Naive B cell (primary cell): ENCODE measurements around the gene DLGAP5. TPM values are rescaled to one million over a fixed set of nuclear protein-coding genes. Genes with fewer than 3 reads are reported as not detected.

Source experiments
- ATAC-seq, 2 donors: fragments of 150-1000 bp; cut with Tn5 transposase; 2 replicates each; pipeline ENCODE4 v1.10.0; 2021; ENCODE audit warnings: low read depth in 2 of 2, mild to moderate bottlenecking in 2 of 2, moderate library complexity in 2 of 2
- DNase-seq: peaks from one replicate; pipeline ENCODE4 v3.0.0; 2022
- H3K27ac Mint-ChIP-seq, 6 donors: one replicate each; pipeline ENCODE4 v1.8.0; 2020 to 2022; ENCODE audit warnings: mild to moderate bottlenecking in 6 of 6, mixed read lengths in 6 of 6, moderate library complexity in 5 of 6, inconsistent platforms in 2 of 6
- H3K27me3 Mint-ChIP-seq, 3 donors: one replicate each; pipeline ENCODE4 v1.8.0; 2021 to 2022; ENCODE audit warnings: mixed read lengths in 3 of 3, mild to moderate bottlenecking in 1 of 3
- H3K36me3 Mint-ChIP-seq, 2 donors: one replicate each; pipeline ENCODE4 v1.8.0; 2020 to 2022; ENCODE audit warnings: mixed read lengths in 2 of 2, inconsistent platforms in 1 of 2, mild to moderate bottlenecking in 1 of 2
- H3K4me1 Mint-ChIP-seq, 3 donors: one replicate each; pipeline ENCODE4 v1.8.0; 2020 to 2022; ENCODE audit warnings: mixed read lengths in 3 of 3, inconsistent platforms in 1 of 3, mild to moderate bottlenecking in 1 of 3, moderate library complexity in 1 of 3
- H3K4me3 Mint-ChIP-seq, 8 donors: one replicate each; pipeline ENCODE4 v1.8.0; 2020 to 2022; ENCODE audit warnings: mild to moderate bottlenecking in 8 of 8, mixed read lengths in 8 of 8, moderate library complexity in 8 of 8, inconsistent platforms in 2 of 8
- H3K9me3 Mint-ChIP-seq, 7 donors: one replicate each; pipeline ENCODE4 v1.8.0; 2020 to 2022; ENCODE audit warnings: mixed read lengths in 7 of 7, mild to moderate bottlenecking in 5 of 7, inconsistent platforms in 2 of 7, moderate library complexity in 1 of 7
- polyA plus RNA-seq, 6 donors: library from polyadenylated mRNA; unstranded; fragments of 300-500 nt; fragmentation: Illumina TruSeq; gene quantifications; one replicate each; pipeline ENCODE4 v1.2.3, GENCODE V29; 2021; ENCODE audit warnings: low read depth in 6 of 6

DLGAP5 gene
- polyA plus RNA-seq, 6 donors from 2014 or later = 0.13 TPM; not detected in 5

- no peaks in the 10 kb centered on the region for H3K27me3 Mint-ChIP-seq
- no peaks in the 10 kb centered on the region for H3K4me1 Mint-ChIP-seq
- H3K4me3 Mint-ChIP-seq = no peak overlapping the region
- H3K36me3 Mint-ChIP-seq = no peaks in the 10 kb centered on the region
- H3K27ac Mint-ChIP-seq = no peak overlapping the region
- DNase-seq (no peak), ATAC-seq (no peak)
- no peaks in the 10 kb centered on the region for H3K9me3 Mint-ChIP-seq
These were observed 37.4 kb downstream of the DLGAP5 start for GRCh38 chr14:55153951-55154350.

DNA sequence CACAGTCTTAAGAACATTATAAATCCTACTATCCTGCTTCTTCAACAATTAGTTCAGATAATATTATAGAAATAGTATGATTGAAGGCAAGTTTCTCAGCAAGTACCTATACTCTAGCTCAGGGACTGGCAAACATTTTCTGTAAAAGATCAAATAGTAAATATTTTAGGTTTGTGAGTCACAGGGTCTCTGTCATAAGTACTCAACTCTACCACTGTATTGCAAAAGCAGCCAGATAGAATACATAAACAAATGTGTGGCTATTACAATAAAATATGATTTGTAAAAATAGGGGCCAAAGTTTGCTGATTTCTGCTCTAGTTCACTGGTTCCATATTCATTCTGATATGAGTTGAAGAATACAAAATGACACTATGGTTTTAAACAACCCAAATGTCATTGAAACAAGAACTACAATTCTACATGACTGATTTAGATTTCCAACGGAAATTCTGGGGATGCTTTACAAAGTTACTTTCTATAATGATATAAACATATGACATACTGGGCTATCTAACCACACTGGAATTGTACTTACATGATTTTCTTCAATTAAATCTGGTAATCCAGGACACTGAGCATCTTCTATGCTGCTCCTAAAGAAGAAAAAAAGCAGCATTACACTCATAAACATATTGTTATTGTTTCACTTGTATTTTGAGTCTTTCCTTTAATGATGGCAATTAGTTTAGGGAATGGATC is 39.2 kb downstream of the DLGAP5 start:
- Mint-ChIP-seq H3K4me1 (no peaks in the 10 kb centered on the region), H3K27ac (no peak overlapping the region), H3K36me3 (no peaks in the 10 kb centered on the region), H3K9me3 (no peaks in the 10 kb centered on the region), H3K27me3 (no peaks in the 10 kb centered on the region), H3K4me3 (no peak overlapping the region)
- DNase-seq = no peak
- no peak for ATAC-seq

- ATAC-seq = no peak
- H3K36me3 Mint-ChIP-seq = no peaks in the 10 kb centered on the region
- H3K4me1 Mint-ChIP-seq = no peaks in the 10 kb centered on the region
These were observed 39.8 kb downstream of the DLGAP5 start for GRCh38 chr14:55151601-55152000.

DNA sequence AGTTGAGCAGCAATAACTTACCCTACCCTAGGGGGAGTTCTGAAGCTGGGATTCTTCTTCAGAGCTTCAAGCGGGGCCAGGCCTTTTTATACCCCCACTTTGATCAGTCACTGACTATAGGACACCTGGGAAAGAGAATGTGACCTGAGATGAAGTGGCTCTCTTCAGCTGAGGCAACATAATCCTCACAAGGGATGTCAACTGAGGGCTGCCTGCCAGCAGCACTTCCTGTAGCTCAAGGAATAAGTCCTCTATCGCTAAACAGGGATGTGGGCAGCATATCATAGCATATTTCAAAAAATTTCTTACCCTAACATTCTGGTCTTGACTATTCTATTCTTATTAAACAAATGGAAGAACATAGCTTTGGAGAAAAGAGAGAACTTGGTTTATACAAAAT is 45.0 kb downstream of the DLGAP5 start:
- H3K36me3 Mint-ChIP-seq = no peaks in the 10 kb centered on the region
- H3K27ac Mint-ChIP-seq = no peak overlapping the region
- H3K27me3 Mint-ChIP-seq = no peaks in the 10 kb centered on the region
- no peaks in the 10 kb centered on the region for H3K4me1 Mint-ChIP-seq
- no peak overlapping the region for H3K4me3 Mint-ChIP-seq
- DNase-seq (no peak), ATAC-seq (no peak)
- no peaks in the 10 kb centered on the region for H3K9me3 Mint-ChIP-seq

More at GRCh38 chr14:55151601-55152000, 39.8 kb downstream of the DLGAP5 start:
- Mint-ChIP-seq H3K9me3 (no peaks in the 10 kb centered on the region), H3K4me3 (no peak overlapping the region), H3K27ac (peak overlapping the region in 1 of 6 donors; percentile 34), H3K27me3 (no peaks in the 10 kb centered on the region)
- no peak for DNase-seq

DNA sequence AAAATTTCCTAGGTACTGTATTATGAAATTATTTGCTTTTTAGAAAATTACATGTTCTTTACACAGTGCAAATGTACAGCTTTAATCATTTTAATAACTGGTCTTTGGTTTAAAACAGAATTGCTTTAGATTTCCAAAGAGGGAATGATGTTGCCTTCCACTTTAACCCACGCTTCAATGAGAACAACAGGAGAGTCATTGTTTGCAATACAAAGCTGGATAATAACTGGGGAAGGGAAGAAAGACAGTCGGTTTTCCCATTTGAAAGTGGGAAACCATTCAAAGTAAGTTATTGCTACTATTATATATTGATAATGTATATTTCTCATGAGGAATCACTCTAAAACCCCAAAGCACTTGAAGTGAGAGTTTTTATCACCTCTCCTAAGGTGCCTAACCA is 48.9 kb downstream of the DLGAP5 start:
- Mint-ChIP-seq H3K9me3 (no peaks in the 10 kb centered on the region), H3K36me3 (no peaks in the 10 kb centered on the region)
- ATAC-seq = no peak

DNA sequence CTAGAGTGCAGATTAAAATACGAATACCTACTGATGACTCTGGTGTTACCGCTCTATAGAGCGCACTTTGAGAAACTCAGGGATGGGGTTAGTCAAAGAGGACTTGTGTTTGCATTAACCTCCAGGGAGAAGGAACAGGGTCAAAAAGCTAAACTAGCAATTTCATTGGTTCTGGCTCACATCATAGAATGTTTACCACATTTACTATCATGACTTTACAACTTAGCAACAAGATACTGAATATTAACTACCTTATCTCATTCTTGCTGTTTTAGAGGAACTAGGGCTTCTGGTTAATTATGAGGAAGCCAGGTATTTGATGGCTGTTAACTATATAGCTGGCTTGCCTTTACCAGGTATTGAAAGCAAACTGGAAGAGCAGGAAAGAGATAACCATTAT is 49.6 kb downstream of the DLGAP5 start:
- no peak overlapping the region for H3K27ac Mint-ChIP-seq
- no peak overlapping the region for H3K4me3 Mint-ChIP-seq
- no peaks in the 10 kb centered on the region for H3K27me3 Mint-ChIP-seq
- ATAC-seq = no peak
- no peak for DNase-seq
- no peaks in the 10 kb centered on the region for H3K9me3 Mint-ChIP-seq
- no peaks in the 10 kb centered on the region for H3K36me3 Mint-ChIP-seq
- no peaks in the 10 kb centered on the region for H3K4me1 Mint-ChIP-seq

More for the DNA sequence above, 48.9 kb downstream of the DLGAP5 start:
- Mint-ChIP-seq H3K27ac (no peak overlapping the region), H3K4me1 (no peaks in the 10 kb centered on the region), H3K27me3 (no peaks in the 10 kb centered on the region), H3K4me3 (no peak overlapping the region)
- no peak for DNase-seq

DNA sequence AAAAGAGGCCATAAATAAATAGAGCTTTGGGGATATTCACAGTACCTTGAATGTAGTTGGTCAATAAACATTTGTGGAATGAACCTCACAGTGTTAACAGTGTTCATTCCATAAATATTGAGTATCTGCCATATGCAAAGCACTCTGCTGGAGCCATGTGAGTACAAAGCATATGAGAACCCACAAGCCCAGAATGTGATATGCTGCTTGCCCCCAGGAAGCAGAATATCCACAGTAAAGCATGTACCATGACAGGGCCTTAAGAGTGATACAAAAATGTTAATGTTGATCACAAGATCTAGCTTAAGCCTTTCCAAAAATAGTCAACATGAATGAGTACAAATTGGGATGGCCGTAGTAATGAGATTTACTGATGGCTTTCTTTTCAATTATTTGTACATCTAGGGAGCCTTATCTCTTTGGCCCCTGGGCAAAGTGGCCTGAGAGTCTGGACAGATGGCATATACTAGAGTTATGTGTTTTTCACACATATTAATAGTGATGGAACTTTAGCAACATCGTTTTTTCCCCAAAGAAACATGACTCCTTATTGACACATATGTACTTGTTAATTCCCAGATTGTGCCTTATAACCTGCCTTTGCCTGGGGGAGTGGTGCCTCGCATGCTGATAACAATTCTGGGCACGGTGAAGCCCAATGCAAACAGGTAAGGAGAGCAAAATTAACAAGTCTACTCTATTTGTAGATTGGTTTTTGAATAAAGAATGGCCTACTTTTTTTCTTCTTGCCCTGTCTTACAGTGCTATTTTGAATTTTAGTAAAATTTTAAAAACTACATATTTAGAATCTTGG is 51.5 kb downstream of the DLGAP5 start:
- no peak overlapping the region for H3K4me3 Mint-ChIP-seq
- H3K4me1 Mint-ChIP-seq = no peaks in the 10 kb centered on the region
- ATAC-seq = no peak
- no peaks in the 10 kb centered on the region for H3K9me3 Mint-ChIP-seq
- H3K27me3 Mint-ChIP-seq = no peaks in the 10 kb centered on the region
- no peak overlapping the region for H3K27ac Mint-ChIP-seq
- no peak for DNase-seq
- no peaks in the 10 kb centered on the region for H3K36me3 Mint-ChIP-seq

DNA sequence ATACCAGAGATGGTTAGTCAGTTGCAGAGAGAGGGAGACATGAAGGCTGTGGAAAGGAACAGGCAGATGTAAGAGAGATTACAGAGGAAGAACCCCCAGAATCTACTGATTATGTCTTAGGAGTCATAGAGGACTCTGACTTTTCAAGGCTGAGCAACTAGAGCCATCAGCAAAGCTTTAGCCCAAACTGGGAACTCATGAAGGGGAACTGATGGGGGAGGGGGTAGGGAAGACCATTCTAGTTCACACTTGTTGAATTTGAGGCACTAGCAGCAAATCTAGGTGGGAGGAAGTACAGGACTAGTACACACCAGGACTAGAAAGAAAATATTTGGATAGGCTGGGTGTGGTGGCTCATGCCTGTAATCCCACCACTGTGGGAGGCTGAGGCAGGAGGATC is 52.2 kb downstream of the DLGAP5 start:
- Mint-ChIP-seq H3K4me1 (no peaks in the 10 kb centered on the region), H3K27ac (peak overlapping the region in 1 of 6 donors; percentile 5), H3K27me3 (no peaks in the 10 kb centered on the region), H3K4me3 (no peak overlapping the region), H3K36me3 (no peaks in the 10 kb centered on the region), H3K9me3 (no peaks in the 10 kb centered on the region)
- ATAC-seq (no peak), DNase-seq (no peak)

DNA sequence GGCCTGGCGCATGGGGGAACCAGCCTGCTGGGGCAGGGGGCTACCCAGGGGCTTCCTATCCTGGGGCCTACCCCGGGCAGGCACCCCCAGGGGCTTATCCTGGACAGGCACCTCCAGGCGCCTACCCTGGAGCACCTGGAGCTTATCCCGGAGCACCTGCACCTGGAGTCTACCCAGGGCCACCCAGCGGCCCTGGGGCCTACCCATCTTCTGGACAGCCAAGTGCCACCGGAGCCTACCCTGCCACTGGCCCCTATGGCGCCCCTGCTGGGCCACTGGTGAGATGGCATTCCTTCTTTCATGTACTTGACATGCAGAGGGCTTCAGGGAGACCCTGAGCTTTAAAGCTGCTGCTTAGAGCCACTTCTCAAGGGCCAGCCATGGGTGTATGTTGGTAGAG is 53.3 kb downstream of the DLGAP5 start:
- Mint-ChIP-seq H3K4me3 (no peak overlapping the region), H3K9me3 (no peaks in the 10 kb centered on the region), H3K4me1 (no peaks in the 10 kb centered on the region), H3K36me3 (no peaks in the 10 kb centered on the region), H3K27ac (no peak overlapping the region), H3K27me3 (peaks cover 0 to 8% (median 0%) of the 10 kb centered on the region in 3 donors)
- ATAC-seq (no peak), DNase-seq (no peak)

DNA sequence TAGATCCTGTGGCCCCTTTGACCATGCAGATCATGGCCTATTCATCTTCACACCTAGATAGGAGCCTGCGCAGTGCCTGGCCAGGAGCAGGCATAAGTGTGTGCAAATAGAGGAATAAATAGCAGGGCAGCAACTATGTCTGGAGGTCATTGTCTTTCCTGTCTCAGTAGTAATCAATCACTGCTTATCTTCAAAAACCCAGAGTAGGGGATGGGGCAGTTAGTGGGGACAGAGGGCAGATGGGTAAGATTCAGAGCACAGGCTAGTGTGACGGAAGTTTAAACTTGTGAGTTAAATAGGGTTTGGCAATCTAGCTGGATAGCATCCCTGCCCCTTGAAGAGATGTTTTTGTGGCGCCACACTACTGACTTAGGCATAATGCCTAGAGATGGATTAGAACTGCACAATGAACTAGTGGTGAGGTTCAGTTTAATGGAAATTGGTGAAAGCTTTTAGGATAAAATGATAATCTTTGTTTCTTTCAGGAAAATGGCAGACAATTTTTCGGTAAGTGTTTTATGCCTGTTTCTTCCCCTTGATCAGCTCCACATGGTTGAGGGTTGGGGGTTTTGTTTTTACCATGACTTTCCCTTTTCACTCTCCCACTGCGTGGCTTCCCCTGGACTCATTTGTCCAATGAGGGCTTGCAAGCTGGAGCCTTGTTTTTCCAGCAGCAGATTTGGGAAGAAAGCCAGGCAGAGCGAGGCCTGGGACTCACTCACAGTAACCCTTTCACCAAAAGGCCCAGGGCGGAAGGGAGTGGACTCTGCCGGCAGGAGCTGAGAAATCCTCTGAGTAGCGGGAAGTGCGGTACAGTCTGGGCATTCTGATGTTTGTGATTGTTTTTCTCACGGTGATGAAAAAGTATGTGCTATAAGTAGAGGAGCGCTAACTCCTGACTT is 54.2 kb downstream of the DLGAP5 start:
- H3K27ac Mint-ChIP-seq = peak overlapping the region in 1 of 6 donors; percentile 59
- H3K4me3 Mint-ChIP-seq = no peak overlapping the region
- ATAC-seq = no peak
- H3K9me3 Mint-ChIP-seq = no peaks in the 10 kb centered on the region
- peaks cover 0 to 8% (median 0%) of the 10 kb centered on the region in 3 donors for H3K27me3 Mint-ChIP-seq
- no peaks in the 10 kb centered on the region for H3K36me3 Mint-ChIP-seq
- H3K4me1 Mint-ChIP-seq = no peaks in the 10 kb centered on the region
- DNase-seq = no peak

DNA sequence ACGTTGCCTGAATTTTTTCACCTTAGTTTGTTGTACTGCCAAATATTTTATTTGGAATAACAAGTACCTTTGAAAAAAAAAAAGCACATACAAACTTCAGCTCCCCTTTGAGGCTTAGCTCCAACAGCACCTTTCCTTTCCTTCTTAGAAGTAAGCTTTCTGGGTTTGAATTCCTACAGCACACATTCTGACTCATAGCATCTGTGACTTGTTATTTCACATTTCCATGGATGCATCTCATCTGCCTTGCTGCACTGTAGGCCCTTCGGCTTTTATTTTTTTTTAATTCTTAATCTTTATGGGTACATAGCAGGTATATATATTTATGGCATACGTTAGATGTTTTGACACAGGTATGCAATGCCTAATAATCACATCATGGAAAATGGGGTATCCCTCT is 55.1 kb downstream of the DLGAP5 start:
- H3K4me3 Mint-ChIP-seq = no peak overlapping the region
- no peaks in the 10 kb centered on the region for H3K36me3 Mint-ChIP-seq
- DNase-seq (no peak), ATAC-seq (no peak)
- H3K27me3 Mint-ChIP-seq = peaks cover 4 to 12% (median 6%) of the 10 kb centered on the region in 3 donors
- H3K4me1 Mint-ChIP-seq = no peaks in the 10 kb centered on the region
- H3K27ac Mint-ChIP-seq = no peak overlapping the region
- no peaks in the 10 kb centered on the region for H3K9me3 Mint-ChIP-seq

DNA sequence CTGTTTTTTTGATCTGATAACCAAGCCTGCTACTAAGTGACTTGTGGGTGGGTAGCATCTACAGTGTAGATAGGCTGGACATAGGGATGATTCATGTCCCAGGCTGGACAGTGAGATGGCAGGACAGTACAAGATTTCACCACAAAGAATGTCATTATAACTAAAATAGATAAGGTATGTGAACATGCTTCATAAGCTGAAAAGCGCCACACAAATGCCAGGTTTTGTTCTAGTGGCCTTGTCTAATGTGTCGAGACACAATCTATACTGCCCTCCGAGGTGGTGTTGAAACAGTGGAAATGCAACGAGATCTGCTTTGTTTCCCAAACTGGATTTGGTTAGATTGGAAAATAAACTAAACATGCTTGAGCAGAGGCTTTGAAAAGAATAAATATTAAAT is 58.0 kb downstream of the DLGAP5 start:
- no peak for ATAC-seq
- Mint-ChIP-seq H3K4me1 (peaks cover 2 to 9% (median 9%) of the 10 kb centered on the region in 3 donors), H3K9me3 (no peaks in the 10 kb centered on the region), H3K36me3 (no peaks in the 10 kb centered on the region), H3K4me3 (no peak overlapping the region), H3K27ac (no peak overlapping the region), H3K27me3 (peaks cover 7 to 26% (median 24%) of the 10 kb centered on the region in 3 donors)
- DNase-seq = no peak

DNA sequence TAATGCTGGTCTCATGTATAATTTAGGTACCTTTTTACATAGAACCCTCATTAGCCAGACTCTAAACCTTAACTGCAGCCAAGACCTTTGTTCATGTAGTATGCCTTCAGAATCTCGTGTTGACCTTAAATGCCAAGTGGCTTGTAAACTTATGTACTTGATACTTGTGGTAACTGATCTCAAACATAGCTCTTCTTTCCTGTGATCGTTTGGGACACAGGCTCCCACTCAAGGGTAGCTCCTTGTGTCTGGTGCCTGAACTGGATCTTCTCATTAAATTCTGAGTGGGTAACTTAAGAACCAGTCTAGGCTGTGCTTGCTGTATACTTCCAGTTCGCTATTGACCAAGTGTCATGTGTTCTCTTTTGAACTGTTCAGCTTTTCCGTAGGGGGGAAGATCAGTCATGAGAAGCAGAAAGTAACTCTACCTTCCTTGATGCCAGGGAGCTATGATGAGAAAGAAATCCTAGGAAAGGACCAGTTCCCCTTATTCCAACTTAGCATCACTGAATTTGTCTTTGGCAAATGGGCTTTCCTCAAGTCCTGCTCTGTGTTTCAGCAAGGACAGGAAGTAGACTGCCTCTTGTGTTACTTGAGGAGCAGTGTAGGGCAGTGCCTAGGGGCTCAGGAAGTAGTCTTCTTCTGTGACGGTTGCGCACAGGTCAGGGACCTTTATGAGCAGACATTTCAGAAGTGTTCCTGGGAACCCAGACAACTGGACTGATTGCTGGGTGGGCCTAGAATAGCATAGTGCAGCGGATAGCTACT is 59.8 kb downstream of the DLGAP5 start:
- Mint-ChIP-seq H3K4me1 (peaks cover 2 to 9% (median 9%) of the 10 kb centered on the region in 3 donors), H3K9me3 (no peaks in the 10 kb centered on the region), H3K27me3 (peaks cover 7 to 37% (median 34%) of the 10 kb centered on the region in 3 donors), H3K36me3 (no peaks in the 10 kb centered on the region), H3K27ac (no peak overlapping the region), H3K4me3 (peak overlapping the region in 2 of 8 donors; percentile 1 to 31)
- ATAC-seq (no peak), DNase-seq (no peak)
